ENCODE data around the gene ANGPTL2. TPM values are rescaled to one million over a fixed set of nuclear protein-coding genes. Genes with fewer than 3 reads are reported as not detected.

The ANGPTL2 gene
- total and polyA plus RNA-seq, 9 of the 15 experiments (the other 6 are each of a cell fraction or from before 2014, with no cell fraction given) = not detected

- FAIRE-seq (no peak), ATAC-seq (no peak), DNase-seq (ENCODE audit: extremely low read depth in 1 of 4, low spot score in 3 of 4) (no peak)
- ChIA-PET CTCF (ENCODE audit: low intra/inter-chr PET ratio) (no interaction called here), POLR2A (interaction anchor here (0.5 to 1.2 kb wide), 2 partner anchors 9 to 104 kb away, joined by 3 read pairs; no protein-coding TSS in a partner anchor)
- Histone ChIP-seq H3K9me1 (ENCODE audit: control insufficient read depth, insufficient read depth, low read length) (peaks cover 4% of the 10 kb centered on the region), H3K4me2 (ENCODE audit: insufficient read depth, low read length) (no peak overlapping the region), H3K4me3 (no peak overlapping the region), H3K9ac (ENCODE audit: insufficient read depth in 1 of 2, low read depth in 2 of 2, low read length in 2 of 2) (no peak overlapping the region), H3K79me2 (ENCODE audit: control insufficient read depth, insufficient read depth, low read length) (no peaks in the 10 kb centered on the region), H3K9me3 (replicated peaks; ENCODE audit: control insufficient read depth, insufficient read depth, low read depth, low read length) (no peaks in the 10 kb centered on the region), H2AFZ (ENCODE audit: low read depth, low read length) (no peak overlapping the region), H3K27me3 (ENCODE audit: control insufficient read depth in 2 of 2, insufficient read depth in 2 of 2, low read length in 2 of 2) (peaks cover 43 to 75% of the 10 kb centered on the region in 2 experiments), H3K27ac (ENCODE audit: extremely low read depth, low read depth, low read length) (no peak overlapping the region), H3K4me1 (replicated peaks in 1 of 2; ENCODE audit: control insufficient read depth in 2 of 2, insufficient read depth in 2 of 2, low read length in 2 of 2) (no peaks in the 10 kb centered on the region; a peak in 1 of 5 replicates), H3K36me3 (ENCODE audit: control insufficient read depth, insufficient read depth, low read length) (no peaks in the 10 kb centered on the region), H4K20me1 (replicated peaks; ENCODE audit: control insufficient read depth, insufficient read depth, low read length) (peaks cover 27% of the 10 kb centered on the region)
- in situ Hi-C loops (cut with MboI) = loop anchor here (10.0 kb wide), 1 partner anchor 236 kb away; no protein-coding TSS in a partner anchor
- 9% methylated on average over 26 of the region's 27 CpGs for WGBS (ENCODE audit: insufficient coverage, low coverage, missing lambda C conversion rate)
- BruUV-seq (replicated peaks) = no TSS peak
- no peak for TF ChIP-seq CBFB (CRISPR knock-in tag; IDR thresholded peaks at IDR 0.05)
- TF ChIP-seq MECOM (CRISPR knock-in tag; IDR thresholded peaks at IDR 0.05) = no peak
- no peak for TF ChIP-seq ZNF133 (CRISPR knock-in tag; IDR thresholded peaks at IDR 0.05)
- no peak for TF ChIP-seq CTCF (IDR thresholded peaks at IDR 0.05 in 2 of 3, conservative IDR thresholded peaks at IDR 0.05 in 1 of 3; ENCODE audit: insufficient read depth in 2 of 3, low read depth in 1 of 3, low read length in 3 of 3)
- TF ChIP-seq PML (IDR thresholded peaks at IDR 0.05; ENCODE audit: low read length) = no peak
- no peak for TF ChIP-seq SMAD3 (CRISPR knock-in tag; conservative IDR thresholded peaks at IDR 0.05)
- no peak for TF ChIP-seq KAT8 (IDR thresholded peaks at IDR 0.05; ENCODE audit: low read depth)
- no peak for TF ChIP-seq CBX3 (IDR thresholded peaks at IDR 0.05; ENCODE audit: borderline replicate concordance in 1 of 2, low read length in 2 of 2)
- no peak for TF ChIP-seq SMAD2 (IDR thresholded peaks at IDR 0.05; ENCODE audit: low read depth, low read length)
- no peak for TF ChIP-seq FOXK2 (conservative IDR thresholded peaks at IDR 0.05 in 1 of 2, IDR thresholded peaks at IDR 0.05 in 1 of 2; ENCODE audit: low read depth in 2 of 2)
- no peak for TF ChIP-seq CEBPB (tag; IDR thresholded peaks at IDR 0.05)
- TF ChIP-seq KAT2B (IDR thresholded peaks at IDR 0.05; ENCODE audit: low read depth, low read length) = no peak
- no peak for TF ChIP-seq ZNF23 (CRISPR knock-in tag; IDR thresholded peaks at IDR 0.05)
- TF ChIP-seq, protein P1, sequence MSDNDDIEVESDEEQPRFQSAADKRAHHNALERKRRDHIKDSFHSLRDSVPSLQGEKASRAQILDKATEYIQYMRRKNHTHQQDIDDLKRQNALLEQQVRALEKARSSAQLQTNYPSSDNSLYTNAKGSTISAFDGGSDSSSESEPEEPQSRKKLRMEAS (CRISPR knock-in tag; IDR thresholded peaks at IDR 0.05) = no peak
- TF ChIP-seq RBM34 (IDR thresholded peaks at IDR 0.05; ENCODE audit: borderline replicate concordance, insufficient read depth, low read length) = no peak
- no peak for TF ChIP-seq NFE2L1 (tag; IDR thresholded peaks at IDR 0.05; ENCODE audit: borderline replicate concordance, low read depth)
- no peak for TF ChIP-seq GABPA (tag; conservative IDR thresholded peaks at IDR 0.05; ENCODE audit: low read depth)
- TF ChIP-seq TOE1 (IDR thresholded peaks at IDR 0.05; ENCODE audit: borderline replicate concordance) = no peak
- no peak for TF ChIP-seq TOE1 (CRISPR knock-in tag; IDR thresholded peaks at IDR 0.05; ENCODE audit: borderline replicate concordance, low read depth)
- TF ChIP-seq USF2 (CRISPR knock-in tag; IDR thresholded peaks at IDR 0.05) = no peak
- TF ChIP-seq MBD2 (IDR thresholded peaks at IDR 0.05; ENCODE audit: borderline replicate concordance, low read depth) = no peak
- intact Hi-C loops (cut with micrococcal nuclease) = no loop called here
Observed at GRCh38 chr9:127088724-127089615, 33.5 kb downstream of the ANGPTL2 start.

Measured in K562 (cell line).